ENCODE data around the gene PATJ. TPM values are rescaled to one million over a fixed set of nuclear protein-coding genes. Genes with fewer than 3 reads are reported as not detected.

PATJ gene
- total RNA-seq, 2 donors from 2014 or later = 42.7 to 67.5 TPM

DNA sequence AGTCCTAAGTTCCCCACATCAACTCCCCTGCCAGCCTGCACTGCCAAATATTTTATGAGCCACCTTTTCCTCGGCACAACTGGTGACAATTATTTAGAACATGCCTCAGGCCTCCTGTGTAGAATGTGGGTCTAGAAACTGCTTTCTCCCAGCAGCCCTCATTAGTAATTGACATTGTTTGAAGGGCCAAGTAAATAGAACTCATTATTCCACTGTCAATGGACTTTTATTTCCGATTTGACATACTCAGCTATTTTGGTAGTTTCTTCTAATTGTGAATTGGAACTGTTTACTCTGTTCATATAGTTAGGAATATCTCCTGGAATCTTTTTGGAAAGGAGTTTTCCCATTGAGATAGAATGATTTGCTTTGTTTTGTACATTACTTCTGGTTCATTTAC lies 283.6 kb downstream of the PATJ start:
- H3K27me3 ChIP-seq (replicated peaks; ENCODE audit: insufficient read depth) = no peaks in the 10 kb centered on the region
- no peak overlapping the region for H3K27ac ChIP-seq
- no peak overlapping the region for H3K4me3 ChIP-seq
- no peak for DNase-seq (ENCODE audit: low spot score)
- H3K36me3 ChIP-seq = peaks cover 0 to 4% of the 10 kb centered on the region in 2 donors
- no peaks in the 10 kb centered on the region for H3K9me3 ChIP-seq
- intact Hi-C loops (cut with DNase I) = no loop called here
- TF ChIP-seq, protein P1, sequence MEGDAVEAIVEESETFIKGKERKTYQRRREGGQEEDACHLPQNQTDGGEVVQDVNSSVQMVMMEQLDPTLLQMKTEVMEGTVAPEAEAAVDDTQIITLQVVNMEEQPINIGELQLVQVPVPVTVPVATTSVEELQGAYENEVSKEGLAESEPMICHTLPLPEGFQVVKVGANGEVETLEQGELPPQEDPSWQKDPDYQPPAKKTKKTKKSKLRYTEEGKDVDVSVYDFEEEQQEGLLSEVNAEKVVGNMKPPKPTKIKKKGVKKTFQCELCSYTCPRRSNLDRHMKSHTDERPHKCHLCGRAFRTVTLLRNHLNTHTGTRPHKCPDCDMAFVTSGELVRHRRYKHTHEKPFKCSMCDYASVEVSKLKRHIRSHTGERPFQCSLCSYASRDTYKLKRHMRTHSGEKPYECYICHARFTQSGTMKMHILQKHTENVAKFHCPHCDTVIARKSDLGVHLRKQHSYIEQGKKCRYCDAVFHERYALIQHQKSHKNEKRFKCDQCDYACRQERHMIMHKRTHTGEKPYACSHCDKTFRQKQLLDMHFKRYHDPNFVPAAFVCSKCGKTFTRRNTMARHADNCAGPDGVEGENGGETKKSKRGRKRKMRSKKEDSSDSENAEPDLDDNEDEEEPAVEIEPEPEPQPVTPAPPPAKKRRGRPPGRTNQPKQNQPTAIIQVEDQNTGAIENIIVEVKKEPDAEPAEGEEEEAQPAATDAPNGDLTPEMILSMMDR (IDR thresholded peaks at IDR 0.05) = no peak
- TF ChIP-seq POLR2AphosphoS5 (IDR thresholded peaks at IDR 0.05) (no peak), POLR2A (IDR thresholded peaks at IDR 0.05) (no peak)
- no peaks in the 10 kb centered on the region for H3K4me1 ChIP-seq (replicated peaks)
- WGBS = 57% methylated on average over 2 of the region's 2 CpGs

DNA sequence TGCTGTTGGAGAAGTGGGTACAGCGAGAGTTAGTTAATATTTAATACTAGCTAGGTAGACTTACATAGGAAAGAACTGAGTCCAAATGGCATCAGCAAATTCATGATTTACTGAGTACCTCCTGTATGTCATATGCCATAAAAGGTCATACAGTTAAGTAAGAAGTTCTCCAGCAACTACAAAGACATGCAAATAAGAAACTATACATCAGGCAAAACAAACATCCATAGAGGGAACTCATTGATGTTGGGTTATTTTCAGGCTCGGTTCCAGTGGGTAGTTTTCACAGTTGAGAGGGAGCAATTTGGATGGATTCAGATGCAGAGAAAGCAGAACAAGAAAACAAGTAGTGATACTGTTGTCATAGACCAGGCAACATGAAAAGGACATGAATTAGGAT lies 287.4 kb downstream of the PATJ start:
- WGBS = 70% methylated on average over 2 of the region's 2 CpGs
- TF ChIP-seq, protein P1 (IDR thresholded peaks at IDR 0.05) = no peak
- no peak for TF ChIP-seq POLR2AphosphoS5 (IDR thresholded peaks at IDR 0.05)
- TF ChIP-seq POLR2A (IDR thresholded peaks at IDR 0.05) = no peak
- Histone ChIP-seq H3K36me3 (peaks cover 0 to 4% of the 10 kb centered on the region in 2 donors), H3K4me3 (no peak overlapping the region), H3K27me3 (replicated peaks; ENCODE audit: insufficient read depth) (no peaks in the 10 kb centered on the region), H3K9me3 (no peaks in the 10 kb centered on the region), H3K27ac (no peak overlapping the region), H3K4me1 (replicated peaks) (no peaks in the 10 kb centered on the region)
- intact Hi-C loops (cut with DNase I) = no loop called here
- no peak for DNase-seq (ENCODE audit: low spot score)

DNA sequence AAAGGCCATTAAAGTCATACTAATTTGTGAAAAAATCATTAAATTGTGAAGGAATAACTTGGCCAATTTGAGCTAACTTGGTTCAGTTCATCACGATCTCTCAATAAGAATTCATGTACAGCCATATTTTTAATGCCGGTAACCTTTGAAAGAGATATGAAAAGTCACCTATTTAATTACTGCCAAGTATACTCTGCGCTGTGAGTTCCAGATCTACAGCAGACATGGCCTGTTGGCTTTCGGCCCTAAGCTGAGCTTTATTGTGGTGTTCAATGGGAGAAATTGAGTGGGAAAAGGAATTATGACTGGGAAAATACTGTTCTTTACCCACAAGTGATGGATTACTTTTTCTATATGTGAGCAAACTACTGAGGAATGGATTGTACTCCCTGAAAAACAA lies 292.5 kb downstream of the PATJ start:
- intact Hi-C loops (cut with DNase I) = no loop called here

DNA sequence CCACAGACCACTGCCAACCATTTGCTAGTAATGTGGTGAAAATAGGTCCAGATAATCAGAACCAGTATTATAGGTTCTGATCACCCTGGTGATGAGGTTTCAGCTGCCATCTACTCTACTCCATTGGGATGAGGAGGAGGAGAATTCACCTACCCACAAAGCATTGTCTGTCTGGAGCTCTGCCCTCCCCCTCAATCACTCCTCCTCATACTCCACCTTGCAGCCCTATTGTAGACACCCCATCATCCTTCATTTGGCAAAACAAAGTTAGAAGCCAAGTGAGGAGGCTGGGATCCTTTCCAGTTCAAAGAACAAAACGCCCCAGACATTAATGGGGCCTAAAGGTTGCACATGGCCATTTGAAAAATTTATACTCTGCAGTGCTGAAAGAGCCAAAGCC lies 295.0 kb downstream of the PATJ start:
- Histone ChIP-seq H3K36me3 (no peaks in the 10 kb centered on the region), H3K9me3 (no peaks in the 10 kb centered on the region), H3K4me1 (replicated peaks) (no peaks in the 10 kb centered on the region), H3K27me3 (replicated peaks; ENCODE audit: insufficient read depth) (no peaks in the 10 kb centered on the region), H3K4me3 (no peak overlapping the region), H3K27ac (no peak overlapping the region)
- DNase-seq (ENCODE audit: low spot score) = no peak
- WGBS = 22% methylated on average over 1 of the region's 1 CpG
- intact Hi-C loops (cut with DNase I) = no loop called here
- TF ChIP-seq, protein P1 (IDR thresholded peaks at IDR 0.05) = no peak
- no peak for TF ChIP-seq POLR2AphosphoS5 (IDR thresholded peaks at IDR 0.05)
- no peak for TF ChIP-seq POLR2A (IDR thresholded peaks at IDR 0.05)

More for the DNA sequence above, 292.5 kb downstream of the PATJ start:
- WGBS = 70% methylated on average over 4 of the region's 4 CpGs
- no peaks in the 10 kb centered on the region for H3K9me3 ChIP-seq
- H3K36me3 ChIP-seq = no peaks in the 10 kb centered on the region
- no peak overlapping the region for H3K4me3 ChIP-seq
- DNase-seq (ENCODE audit: low spot score) = no peak
- TF ChIP-seq, protein P1 (IDR thresholded peaks at IDR 0.05) = no peak
- TF ChIP-seq POLR2A (IDR thresholded peaks at IDR 0.05) (no peak), POLR2AphosphoS5 (IDR thresholded peaks at IDR 0.05) (no peak)
- no peaks in the 10 kb centered on the region for H3K27me3 ChIP-seq (replicated peaks; ENCODE audit: insufficient read depth)
- H3K4me1 ChIP-seq (replicated peaks) = no peaks in the 10 kb centered on the region
- no peak overlapping the region for H3K27ac ChIP-seq

DNA sequence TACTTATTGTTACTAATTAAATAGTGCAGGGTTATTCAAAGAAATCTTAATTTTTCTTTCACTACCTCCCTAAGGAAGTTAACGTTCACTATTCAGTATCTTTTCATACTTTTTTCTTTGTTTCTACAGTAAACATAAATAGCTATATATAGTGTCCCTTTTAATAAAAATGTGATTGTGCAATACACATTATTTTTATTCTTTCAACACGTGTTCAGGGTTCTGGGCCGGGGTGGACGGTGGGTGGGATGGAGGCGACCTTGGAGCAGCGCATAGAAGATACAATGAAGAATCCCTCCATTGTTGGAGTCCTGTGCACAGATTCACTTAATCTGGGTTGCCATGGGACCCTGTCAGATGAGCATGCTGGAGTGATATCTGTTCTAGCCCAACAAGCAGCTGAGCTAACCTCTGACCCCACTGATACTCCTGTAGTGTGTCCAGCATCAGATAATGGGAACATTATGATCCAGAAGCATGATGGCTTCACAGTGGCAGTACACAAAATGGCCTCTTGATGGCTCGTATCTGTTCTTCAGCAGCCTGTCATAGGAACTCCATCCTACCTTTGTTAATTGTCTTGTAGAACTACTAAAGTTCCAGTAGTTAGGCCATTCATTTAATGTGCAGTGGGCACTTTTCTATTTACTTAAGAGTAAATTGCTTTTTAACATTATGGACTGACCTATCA lies 296.5 kb downstream of the PATJ start:
- Histone ChIP-seq H3K4me1 (replicated peaks) (no peaks in the 10 kb centered on the region), H3K36me3 (no peaks in the 10 kb centered on the region), H3K9me3 (no peaks in the 10 kb centered on the region), H3K27ac (no peak overlapping the region), H3K27me3 (replicated peaks; ENCODE audit: insufficient read depth) (no peaks in the 10 kb centered on the region), H3K4me3 (no peak overlapping the region)
- no peak for TF ChIP-seq POLR2AphosphoS5 (IDR thresholded peaks at IDR 0.05)
- TF ChIP-seq POLR2A (IDR thresholded peaks at IDR 0.05) = no peak
- TF ChIP-seq, protein P1 (IDR thresholded peaks at IDR 0.05) = no peak
- intact Hi-C loops (cut with DNase I) = no loop called here
- 91% methylated on average over 7 of the region's 7 CpGs for WGBS
- DNase-seq (ENCODE audit: low spot score) = no peak
